CMK (cell line): Measurements from ENCODE around the gene SLC6A9.

Source experiments
- DNase-seq: peaks from one replicate; pipeline ENCODE4 v3.0.0-alpha.2; 2010; ENCODE audit warnings: low read depth

The SLC6A9 gene

DNA sequence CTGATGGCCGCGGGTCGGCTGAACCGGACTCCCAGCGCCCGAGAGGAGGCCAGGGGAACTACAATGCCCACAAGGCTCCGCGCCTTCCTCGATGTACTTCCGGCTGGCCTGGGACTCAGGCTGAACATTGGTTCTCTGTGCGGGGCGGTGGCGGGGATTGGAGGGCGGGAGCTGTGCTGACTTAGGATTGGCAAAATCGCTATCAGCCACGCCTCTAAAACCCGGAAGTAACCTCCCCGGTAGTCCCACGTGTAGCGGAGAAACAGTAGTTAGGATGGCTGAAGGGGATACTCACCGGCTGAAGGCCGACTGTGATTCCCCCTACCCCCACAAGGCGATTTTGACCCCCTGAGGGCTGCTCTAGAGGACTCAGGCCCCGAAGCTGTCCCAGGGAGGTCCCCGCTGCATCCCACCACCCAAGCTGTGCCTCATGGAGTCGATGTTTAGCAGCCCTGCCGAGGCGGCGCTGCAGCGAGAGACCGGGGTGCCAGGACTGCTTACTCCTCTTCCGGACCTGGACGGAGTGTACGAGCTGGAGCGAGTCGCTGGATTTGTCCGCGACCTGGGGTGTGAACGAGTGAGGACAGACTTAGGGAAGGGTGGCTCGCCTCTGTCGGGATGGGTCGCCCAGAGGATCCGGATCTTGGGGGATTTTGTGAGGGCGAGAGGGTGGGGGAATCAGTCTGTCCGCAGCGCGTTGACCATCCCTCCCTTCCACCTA, 61.4 kb downstream of the SLC6A9 start, which contains the start of gene DPH2:
TSS of gene DPH2 (plus strand) at position 265 of the 721 bp plus-strand sequence. CDS start at position 431, 166 bp downstream.
- peak; percentile 95 for DNase-seq

DNA sequence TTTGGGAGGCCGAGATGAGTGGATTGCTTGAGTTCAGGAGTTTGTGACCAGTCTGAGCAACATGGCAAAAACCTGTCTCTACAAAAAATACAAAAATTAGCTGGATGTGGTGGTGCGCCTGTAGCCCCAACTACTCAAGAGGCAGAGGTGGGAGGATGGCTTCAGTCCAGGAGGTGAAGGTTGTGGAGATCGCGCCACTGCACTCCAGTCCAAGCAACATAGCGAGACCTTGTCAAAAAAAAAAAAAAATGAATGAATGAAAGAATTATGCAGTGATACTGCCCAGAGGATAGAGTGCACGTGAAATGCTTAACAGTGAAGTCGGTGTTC, 61.9 kb downstream of the SLC6A9 start:
- DNase-seq = no peak

DNA sequence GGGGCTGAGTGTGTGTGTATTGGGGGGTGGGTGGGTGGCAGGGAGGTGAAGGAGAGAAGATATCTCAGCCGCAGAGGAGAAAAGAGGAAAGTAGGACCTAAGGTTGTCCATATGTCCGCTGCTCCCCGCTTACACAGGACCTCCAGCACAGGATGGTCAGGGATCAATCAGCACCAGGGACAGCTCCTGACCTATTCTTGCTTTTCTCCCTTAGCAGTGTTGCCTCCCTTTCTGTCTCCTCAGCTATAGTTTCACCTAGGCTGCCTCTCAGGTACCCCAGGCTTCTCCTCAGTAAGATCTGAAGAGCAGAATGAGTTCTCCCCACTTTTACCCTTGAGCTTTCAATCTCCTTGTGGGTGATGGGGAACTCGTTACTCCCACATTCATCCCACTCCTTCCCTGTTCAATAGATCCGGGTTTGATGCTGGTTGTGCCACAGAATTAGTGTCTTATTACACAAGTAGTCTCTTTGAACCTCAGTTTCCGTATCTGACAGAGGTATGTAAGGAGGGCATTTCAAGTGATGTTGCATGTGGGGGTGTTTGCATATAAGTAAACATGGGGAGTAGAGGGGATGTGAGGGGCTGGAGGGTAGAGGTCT, 62.8 kb downstream of the SLC6A9 start:
- no peak for DNase-seq

DNA sequence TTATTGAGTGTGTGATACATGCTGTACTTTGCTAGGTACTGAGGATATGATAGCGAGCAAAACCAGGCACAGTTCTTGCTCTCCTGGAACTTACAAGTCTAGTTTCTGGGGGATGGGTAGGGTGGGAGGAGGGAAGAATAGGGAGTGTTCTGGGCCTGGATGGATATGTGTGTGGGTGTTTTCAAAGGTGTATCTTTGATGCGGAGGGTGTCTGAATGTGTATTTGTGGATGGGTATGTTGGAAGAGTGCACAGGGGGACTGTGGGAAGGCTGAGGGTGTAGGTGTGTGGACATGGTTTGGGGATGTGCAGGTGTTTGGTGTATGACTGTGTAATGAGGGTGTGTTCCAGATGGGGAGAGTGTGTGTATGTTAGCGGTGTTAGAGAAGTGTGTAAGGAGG, 65.9 kb downstream of the SLC6A9 start:
- no peak for DNase-seq

DNA sequence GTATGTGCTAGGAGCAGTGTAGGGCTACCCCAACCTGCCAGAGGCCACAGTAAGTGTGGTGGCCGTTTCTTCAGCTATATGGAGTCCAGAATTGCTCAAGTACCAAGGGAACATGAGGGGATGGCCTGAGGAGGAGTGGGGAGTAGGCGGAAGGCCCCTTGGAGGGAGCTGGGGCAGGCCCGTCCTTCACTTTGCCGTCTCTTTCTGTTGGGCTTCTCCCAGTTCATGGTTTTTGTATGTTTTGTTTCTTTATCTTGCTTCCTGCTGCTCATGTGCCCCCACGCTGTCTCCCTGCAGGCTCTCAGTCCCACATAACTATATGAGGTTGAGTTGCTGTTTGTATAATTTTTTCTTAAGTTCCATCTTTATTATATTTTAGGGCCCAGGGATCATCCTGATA, 67.4 kb downstream of the SLC6A9 start:
- DNase-seq = no peak

DNA sequence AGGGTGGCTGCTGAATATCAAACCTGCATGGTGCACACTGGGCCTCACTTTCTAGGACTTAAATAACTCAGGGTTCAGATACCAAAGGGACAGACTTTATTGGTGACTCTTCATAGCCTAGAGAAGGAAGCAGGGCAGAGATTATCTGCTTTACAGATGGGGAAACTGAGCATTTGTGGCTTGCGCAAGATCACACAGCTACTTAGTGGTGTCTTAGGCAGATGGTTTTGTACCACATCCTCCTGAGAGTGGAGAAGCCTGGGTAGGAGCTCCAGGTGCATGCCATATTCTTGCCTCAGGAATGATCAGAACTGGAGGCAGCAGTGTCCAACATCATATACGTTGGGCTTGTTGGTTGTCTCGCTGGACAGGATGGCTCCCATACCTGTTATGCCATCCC, 68.3 kb downstream of the SLC6A9 start:
- no peak for DNase-seq

DNA sequence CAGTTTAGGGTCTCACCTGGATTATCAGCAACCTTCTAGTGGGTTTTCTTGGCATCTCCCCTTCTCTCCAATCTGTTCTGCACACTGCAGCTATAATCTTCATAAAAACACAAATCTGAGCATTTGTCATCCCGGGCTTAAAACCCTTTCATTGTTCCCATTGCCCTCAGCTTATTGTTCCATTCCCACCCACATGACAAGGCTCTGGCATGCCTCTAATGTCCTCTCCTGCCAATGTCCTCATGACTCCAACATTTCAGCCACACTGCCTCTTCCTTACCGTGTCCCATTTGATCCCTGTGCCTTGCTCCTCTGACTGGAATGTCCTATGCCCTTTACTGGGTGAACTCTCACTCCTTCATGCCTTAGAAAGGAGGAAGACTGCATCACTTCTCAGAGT, 68.9 kb downstream of the SLC6A9 start:
- DNase-seq = no peak

DNA sequence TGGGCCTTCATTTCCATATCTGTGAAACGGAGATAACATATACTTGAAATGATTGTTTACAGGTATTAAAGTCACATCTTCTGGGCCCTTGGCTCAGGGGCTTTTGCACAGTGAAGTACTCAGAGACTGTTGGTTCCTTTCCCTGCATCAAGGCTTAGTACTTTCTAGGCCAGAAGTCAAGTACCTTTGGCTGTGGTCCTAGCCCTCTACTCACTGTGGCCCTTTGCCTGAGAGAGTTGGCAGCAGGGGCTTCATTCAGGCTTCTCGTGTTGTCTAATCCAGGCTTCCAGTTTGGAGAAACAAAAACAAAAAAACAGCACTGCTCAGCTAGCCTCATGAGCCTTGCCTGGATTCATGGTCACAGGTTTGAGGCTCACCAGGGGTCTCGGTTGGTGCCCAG, 69.6 kb downstream of the SLC6A9 start:
- no peak for DNase-seq

DNA sequence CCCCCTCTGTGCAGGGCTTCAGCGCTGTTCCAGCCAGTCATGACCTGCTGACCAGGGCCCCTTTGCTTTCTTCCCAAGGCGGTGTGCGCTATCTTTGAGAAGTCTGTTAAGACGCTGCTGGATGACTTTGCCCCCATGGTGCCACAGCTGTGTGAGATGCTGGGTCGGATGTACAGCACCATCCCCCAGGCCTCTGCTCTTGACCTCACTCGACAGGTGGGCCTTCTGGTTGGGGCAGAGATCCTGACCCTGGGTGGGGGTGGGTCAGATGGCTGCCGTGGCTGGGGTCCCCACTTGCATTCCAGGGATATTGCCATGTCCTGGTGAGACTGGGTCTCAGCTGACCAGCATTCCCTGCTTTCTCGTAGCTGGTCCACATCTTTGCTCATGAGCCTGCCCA, 70.5 kb downstream of the SLC6A9 start:
- no peak for DNase-seq

DNA sequence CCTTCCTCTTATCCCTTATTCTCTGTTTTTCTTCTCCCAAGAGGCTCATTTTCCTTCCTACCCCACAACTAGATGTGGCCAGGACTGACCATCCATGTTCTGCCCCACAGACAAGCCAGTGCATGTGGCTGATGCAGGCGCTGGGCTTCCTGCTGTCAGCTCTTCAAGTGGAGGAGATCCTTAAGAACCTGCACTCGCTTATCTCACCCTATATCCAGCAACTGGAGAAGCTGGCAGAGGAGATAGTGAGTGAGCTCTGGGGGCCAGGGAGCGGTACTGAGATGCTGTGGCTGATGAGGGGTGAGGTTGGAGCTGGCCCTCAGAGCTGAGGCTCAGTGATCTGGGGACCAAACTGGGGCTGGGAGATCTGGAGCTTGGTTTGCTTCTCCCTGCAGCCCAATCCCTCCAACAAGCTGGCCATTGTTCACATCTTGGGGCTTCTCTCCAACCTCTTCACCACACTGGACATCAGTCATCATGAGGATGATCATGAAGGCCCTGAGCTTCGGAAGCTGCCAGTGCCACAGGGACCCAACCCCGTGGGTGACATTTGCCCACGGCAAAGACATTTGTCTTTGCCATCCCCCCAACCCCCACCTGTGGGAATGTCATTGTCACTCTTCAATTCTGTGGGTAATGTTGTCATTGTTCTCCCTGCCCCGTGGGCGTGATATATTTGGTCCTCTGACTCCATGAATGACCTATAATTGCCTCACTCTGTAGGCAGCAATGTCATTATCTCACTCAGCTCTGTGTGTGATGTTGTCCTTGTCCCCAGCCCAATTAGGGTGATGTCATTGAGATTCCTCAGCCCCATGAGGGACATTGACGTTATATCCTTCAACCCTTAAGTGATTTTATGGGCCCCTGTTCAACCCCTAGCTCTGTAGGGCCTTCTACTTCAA, 72.7 kb downstream of the SLC6A9 start:
- peak; percentile 60 for DNase-seq

DNA sequence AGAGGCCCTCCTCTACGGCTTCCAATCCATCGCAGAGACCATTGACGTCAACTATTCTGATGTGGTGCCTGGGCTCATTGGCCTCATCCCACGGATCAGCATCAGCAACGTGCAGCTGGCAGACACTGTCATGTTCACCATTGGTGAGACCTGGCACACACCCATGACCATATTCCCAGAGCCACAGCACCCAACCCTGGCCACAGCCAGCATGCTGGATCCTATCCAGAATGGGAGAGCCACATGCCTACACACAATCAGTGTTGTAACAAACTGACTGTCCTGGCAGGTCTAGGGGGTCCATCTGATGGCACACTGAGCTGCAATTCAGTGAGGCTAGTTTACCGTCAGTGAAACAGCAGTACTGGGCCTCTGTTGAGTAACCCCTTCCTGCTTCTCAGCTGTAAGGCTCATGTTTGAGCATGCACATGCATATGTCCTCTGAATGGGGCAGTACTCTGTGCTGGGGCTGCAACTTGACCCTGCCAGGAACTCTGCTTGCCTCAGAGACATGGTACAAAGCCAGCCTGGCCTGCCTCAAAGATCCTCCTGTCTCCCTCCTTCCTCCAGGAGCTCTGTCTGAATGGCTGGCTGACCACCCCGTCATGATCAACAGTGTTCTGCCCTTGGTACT, 73.7 kb downstream of the SLC6A9 start:
- DNase-seq = no peak

DNA sequence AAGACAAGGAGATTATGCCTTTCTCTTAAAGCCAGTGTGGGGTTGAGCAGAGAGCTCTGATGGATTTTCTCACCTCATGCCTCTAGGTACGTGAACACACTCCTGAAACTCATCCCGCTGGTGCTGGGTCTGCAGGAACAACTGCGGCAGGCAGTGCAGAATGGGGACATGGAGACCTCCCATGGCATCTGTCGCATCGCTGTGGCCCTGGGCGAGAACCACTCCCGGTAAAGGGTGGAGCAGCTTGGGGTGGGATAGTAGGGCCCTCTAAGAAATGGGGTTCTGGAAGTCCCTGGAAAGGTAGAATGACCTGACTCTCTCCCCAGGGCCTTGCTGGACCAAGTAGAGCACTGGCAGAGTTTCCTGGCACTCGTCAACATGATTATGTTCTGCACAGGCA, 75.0 kb downstream of the SLC6A9 start:
- DNase-seq = no peak

DNA sequence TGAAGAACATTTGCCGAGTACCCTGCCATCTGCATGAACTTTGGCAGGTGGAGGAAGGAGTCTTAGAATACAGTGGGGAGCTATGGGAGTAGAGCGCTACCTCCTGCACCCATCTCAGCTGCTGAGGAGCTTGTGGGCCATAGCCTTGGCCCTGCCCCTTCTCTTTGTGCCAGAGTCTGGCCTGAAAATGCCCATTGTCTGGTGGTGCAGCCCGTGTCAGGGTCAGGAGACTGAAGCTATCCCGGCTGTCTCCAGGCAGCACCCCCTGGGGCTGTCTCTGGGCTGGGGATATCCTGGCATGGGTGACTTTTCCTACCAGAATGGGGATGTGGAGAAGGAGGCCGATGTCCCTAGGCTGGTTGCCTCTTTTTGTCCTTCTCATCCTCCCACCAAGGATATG, 77.2 kb downstream of the SLC6A9 start:
- DNase-seq = no peak

DNA sequence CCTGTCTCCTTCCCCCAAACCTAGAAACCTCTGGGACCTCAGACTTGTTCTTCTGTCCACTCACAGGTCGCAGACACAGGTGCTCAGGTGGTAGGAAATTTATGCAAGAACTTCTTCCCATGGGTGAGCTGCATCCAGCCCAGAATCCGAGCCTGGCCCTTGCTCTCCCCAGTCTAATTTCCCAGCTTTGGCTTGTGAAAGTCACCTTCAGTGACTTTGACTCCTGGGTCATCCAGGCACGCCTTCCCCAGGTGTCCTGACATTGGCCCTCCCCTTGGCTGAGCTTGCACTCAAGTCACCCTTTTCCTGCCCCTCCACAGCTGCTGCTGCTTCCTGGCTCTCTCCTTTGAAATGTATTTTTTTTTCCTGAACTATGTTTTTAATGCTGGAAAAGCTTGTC, 77.9 kb downstream of the SLC6A9 start:
- no peak for DNase-seq

DNA sequence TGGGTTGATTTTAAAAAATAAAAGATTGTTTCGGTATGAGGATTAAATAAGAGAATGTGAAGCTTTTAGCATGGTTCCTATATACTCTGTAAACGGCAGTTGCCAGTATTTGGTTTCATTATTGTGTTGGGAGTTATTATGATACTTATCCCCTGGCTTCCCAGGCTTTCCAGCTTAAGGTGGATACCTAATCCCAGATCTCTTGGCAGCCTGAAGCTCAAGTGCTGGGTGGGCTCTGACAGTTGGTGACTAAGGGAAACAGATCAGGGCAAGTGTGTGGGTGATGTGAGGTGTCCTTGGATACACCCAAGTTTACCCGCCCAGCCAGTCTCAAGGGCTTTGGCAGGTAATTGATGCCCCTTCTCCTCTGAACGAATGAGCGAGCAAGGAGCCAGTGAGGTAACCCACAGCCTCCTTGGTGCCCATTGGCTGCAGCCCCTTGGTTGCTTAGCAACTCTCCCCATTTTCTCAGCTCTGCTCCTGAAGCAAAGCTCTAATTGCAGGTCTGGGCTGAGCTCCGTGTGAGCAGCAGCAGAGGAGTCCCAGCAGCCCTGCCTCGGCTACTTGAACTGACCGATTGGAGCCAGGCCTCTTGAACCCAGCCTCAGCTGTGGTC, 78.4 kb downstream of the SLC6A9 start:
- DNase-seq = no peak

DNA sequence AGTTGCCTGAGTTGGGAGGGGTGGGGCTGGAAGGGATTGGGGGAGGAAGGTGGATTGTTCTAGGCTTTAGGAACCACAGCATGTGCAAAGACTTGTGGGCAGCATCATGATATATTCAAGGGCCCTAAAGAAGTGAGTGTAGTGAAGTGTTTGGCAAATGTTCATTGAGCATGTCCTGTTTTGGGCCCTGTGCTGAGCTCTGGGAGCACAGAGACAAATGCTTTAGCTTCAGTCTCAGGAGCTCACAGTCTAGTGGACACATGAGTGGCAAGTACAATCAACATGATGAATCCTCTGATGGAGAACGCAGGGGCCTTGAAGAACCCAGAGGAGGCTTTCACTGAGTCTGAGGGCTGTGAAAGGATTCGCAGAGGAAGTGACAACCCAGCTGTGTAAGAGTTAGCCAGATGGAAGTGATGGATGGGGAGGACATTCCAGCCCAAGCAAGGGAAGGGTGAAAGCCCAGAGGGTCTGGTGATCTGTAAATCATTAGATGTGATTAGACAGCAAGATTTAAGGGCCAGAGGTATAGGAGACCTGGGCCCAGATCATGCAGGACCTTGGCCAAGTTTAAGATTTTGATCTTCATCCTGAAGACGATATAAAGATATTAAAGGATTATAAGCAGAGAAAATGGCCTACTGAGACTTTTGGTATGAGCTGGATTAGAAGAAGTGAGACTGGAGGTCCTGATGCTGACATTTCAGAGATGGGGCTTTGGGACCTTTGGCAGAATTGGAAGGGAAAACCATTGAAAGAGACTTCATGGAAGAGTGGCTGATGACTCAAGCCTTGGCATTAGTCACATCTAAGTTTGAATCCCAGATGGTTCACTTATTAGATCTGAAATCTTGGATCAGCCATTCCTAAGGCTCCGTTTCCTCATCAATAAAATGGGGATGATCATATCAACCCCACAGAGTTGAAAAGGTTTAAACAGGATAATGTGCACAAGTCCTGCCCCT, 80.0 kb downstream of the SLC6A9 start:
- no peak for DNase-seq

DNA sequence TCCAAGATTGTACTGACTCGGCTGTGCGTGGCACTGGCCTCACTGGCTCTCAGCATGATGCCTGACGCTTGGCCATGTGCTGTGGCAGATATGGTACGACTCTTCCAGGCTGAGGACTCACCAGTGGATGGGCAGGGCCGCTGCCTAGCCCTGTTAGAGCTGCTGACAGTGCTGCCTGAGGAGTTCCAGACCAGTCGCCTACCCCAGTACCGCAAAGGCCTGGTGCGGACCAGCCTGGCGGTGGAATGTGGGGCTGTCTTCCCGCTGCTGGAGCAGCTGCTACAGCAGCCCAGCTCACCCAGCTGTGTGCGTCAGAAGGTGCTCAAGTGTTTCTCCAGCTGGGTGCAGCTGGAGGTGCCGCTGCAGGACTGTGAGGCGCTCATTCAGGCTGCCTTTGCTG, 81.6 kb downstream of the SLC6A9 start:
- no peak for DNase-seq

DNA sequence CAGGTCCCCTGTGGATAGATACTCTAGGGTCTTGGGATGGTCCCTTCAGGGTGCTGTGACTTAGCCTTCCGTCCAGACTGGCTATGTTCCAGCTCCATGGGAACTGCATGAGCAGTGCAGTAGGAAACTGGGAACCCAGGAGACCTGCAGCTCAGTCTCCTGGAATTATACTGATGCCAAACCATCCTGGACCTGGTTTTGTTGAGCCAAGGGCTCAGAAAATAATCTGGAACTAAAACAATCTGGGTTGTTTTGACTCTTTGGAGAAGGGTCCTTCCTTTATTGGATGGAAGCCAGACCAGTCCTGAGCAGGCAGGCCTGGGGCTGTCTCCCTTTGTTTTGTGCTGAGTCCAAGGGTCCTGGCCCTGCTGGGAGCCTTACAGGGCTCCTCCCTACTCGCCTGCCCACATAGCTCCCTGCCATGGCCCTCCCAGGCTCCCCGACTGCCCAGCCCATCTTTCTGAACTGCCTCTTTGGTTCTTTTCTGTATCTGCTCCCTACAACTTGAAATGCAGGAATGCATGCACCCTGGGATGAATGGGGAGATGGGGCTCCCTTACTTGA, 83.3 kb downstream of the SLC6A9 start:
- DNase-seq = no peak

DNA sequence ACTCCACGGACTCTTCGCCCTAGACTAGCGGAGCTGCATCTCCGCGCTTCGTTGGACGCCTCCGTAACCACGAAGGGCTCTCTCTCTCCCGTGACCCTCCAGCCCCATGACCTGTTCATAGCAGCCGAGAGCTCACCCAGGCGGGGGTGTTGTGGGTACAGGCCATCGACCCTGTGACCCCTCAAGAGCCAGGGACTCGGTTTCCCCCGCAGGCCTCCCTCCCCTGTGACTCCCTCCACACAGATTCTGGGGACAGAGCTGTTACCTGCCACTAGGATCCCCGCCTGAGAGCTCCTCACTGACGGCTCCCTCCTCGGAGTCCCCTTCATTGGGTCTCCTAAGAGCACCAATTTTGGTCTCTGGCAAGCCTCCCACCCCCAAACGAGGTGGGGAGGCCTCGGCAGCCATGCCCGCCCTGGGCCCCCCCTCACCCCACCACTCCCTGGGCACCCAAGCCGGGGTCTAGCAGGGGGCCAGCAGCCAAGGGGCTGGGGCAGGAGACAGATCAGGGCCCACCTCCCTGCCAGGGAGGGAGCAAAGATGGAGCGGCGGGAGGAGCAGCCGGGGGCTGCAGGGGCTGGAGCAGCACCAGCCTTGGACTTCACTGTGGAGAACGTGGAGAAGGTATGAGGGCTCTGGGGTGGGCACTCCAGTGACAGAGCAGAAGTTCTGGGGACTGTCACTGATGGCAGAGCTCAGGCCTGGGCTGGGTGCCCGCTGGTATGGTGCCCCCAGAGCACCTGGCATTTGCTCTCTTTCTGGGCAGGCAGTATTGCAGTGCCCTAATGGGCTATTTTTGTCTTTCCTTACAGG, 84.0 kb downstream of the SLC6A9 start:
- DNase-seq = no peak
